A549 (cell line): ENCODE results near the gene TNS3. TPM values are rescaled to one million over a fixed set of nuclear protein-coding genes. Genes with fewer than 3 reads are reported as not detected.

Source experiments
- ATAC-seq, 2 experiments: fragments of 200-7000 bp in 1 of 2; fragments of >200 bp in 1 of 2; cut with Nextera tagmentation in 1 of 2; cut with Tn5 transposase in 1 of 2; 3 replicates each; pipeline versions ENCODE4 v1.8.0 to v1.9.1; 2018 to 2020; ENCODE audit warnings: mild to moderate bottlenecking in 1 of 2, moderate library complexity in 1 of 2
- CTCF ChIA-PET: fragments of 300-600 bp; sonication (Branson Sonifier 250); formaldehyde crosslinking; extraction: SDS; loops from one replicate; lab custom pipeline; 2021; ENCODE audit warnings: antibody characterized with exemption, inconsistent platforms; lab: Yijun Ruan, JAX
- POLR2A ChIA-PET: fragments of 350-600 bp; formaldehyde crosslinking; extraction: SDS; loops from one replicate; lab custom pipeline; 2021; ENCODE audit warnings: antibody characterized with exemption, inconsistent platforms; lab: Yijun Ruan, JAX
- DNase-seq, 2 experiments: peaks; one replicate each; pipeline versions ENCODE4 v3.0.0 to v3.0.0-alpha.2; 2011 to 2016; ENCODE audit warnings: low read depth in 1 of 2, low spot score in 1 of 2
- FAIRE-seq: peaks from 2 replicates; lab custom pipeline; 2011; peaks lifted over from hg19 to GRCh38; lab: Jason Lieb, UNC
- H3K27ac ChIP-seq, 2 experiments: fragments of >200 bp; sonication (Bioruptor Twin); formaldehyde crosslinking; 3 replicates each; pipeline ENCODE4 v1.5.1; 2016 to 2017
- H3K4me1 ChIP-seq: fragments of >200 bp; sonication (Bioruptor Twin); formaldehyde crosslinking; 3 replicates; pipeline ENCODE4 v1.6.1; 2016
- H3K4me2 ChIP-seq: fragments of >200 bp; sonication (Bioruptor Twin); formaldehyde crosslinking; 3 replicates; pipeline ENCODE4 v1.6.1; 2016
- H3K4me3 ChIP-seq: fragments of >200 bp; sonication (Bioruptor Twin); formaldehyde crosslinking; 3 replicates; pipeline ENCODE4 v1.5.1; 2016
- H3K9me3 ChIP-seq: fragments of >200 bp; sonication (Bioruptor Twin); formaldehyde crosslinking; 3 replicates; pipeline ENCODE4 v1.6.1; 2016
- BHLHE40 ChIP-seq: IDR thresholded peaks from 2 replicates; pipeline ENCODE4 v1.6.1; 2012; ENCODE audit warnings: low read depth, low read length, inconsistent platforms
- CBX2 ChIP-seq: fragments of 200-600 bp; sonication (generic); IDR thresholded peaks from 2 replicates; pipeline ENCODE4 v1.6.1; 2016; ENCODE audit warnings: low read depth, mild to moderate bottlenecking, borderline replicate concordance
- CEBPB ChIP-seq, 2 experiments: fragments of >200 bp in 1 of 2; sonication (Bioruptor Twin) in 1 of 2; formaldehyde crosslinking in 1 of 2; IDR thresholded peaks; 2 replicates each; pipeline ENCODE4 v1.6.1; 2012 to 2016
- CHD2 ChIP-seq: fragments of 150-350 bp; IDR thresholded peaks from 2 replicates; pipeline ENCODE4 v1.6.1; 2014; ENCODE audit warnings: low read length; ENCODE audit not compliant: partially characterized antibody
- CHD4 ChIP-seq: fragments of 200-600 bp; sonication (generic); IDR thresholded peaks from 2 replicates; pipeline ENCODE4 v1.6.1; 2016; ENCODE audit warnings: antibody characterized with exemption, mild to moderate bottlenecking, borderline replicate concordance
- EHF ChIP-seq: fragments of 250-450 bp; sonication (Bioruptor Pico); IDR thresholded peaks from 2 replicates; pipeline ENCODE4 v1.5.0; 2020; ENCODE audit warnings: mild to moderate bottlenecking
- FOSL2 ChIP-seq, 2 experiments: fragments of 450-650 bp in 1 of 2; fragments of >200 bp in 1 of 2; sonication (Bioruptor Twin) in 1 of 2; formaldehyde crosslinking; IDR thresholded peaks; 2 replicates each; pipeline versions ENCODE4 v1.5.0 to v1.6.1; 2016 to 2020; ENCODE audit warnings: mild to moderate bottlenecking in 1 of 2, moderate library complexity in 1 of 2
- HDAC2 ChIP-seq: fragments of 200-600 bp; sonication (generic); IDR thresholded peaks from 2 replicates; pipeline ENCODE4 v1.6.1; 2016
- HOXB13 ChIP-seq: fragments of 250-450 bp; sonication (Bioruptor Pico); IDR thresholded peaks from 2 replicates; pipeline ENCODE4 v1.5.0; 2020; ENCODE audit warnings: low read depth, mild to moderate bottlenecking, moderate library complexity
- JUN ChIP-seq, 2 experiments: fragments of >200 bp; sonication (Bioruptor Twin); formaldehyde crosslinking; IDR thresholded peaks; 2 replicates in 1 of 2; 3 replicates in 1 of 2; pipeline ENCODE4 v1.6.1; 2016 to 2017
- KDM1A ChIP-seq: fragments of 200-600 bp; sonication (generic); IDR thresholded peaks from 2 replicates; pipeline ENCODE4 v1.6.1; 2016; ENCODE audit warnings: low read depth, mild to moderate bottlenecking
- NPAS2 ChIP-seq: fragments of 250-450 bp; sonication (Bioruptor Pico); IDR thresholded peaks from 2 replicates; pipeline ENCODE4 v1.8.0; 2022; ENCODE audit warnings: mild to moderate bottlenecking, moderate library complexity, borderline replicate concordance
- NR3C1 ChIP-seq: fragments of >200 bp; sonication (Bioruptor Twin); formaldehyde crosslinking; IDR thresholded peaks from 3 replicates; pipeline ENCODE4 v1.6.1; 2017
- POLR2AphosphoS2 ChIP-seq: conservative IDR thresholded peaks from 2 replicates; pipeline ENCODE4 v1.6.1; 2012; ENCODE audit warnings: low read length, improper control_type of control experiment, inconsistent platforms
- RAD21 ChIP-seq, 2 experiments: fragments of >200 bp in 1 of 2; sonication (Bioruptor Twin) in 1 of 2; formaldehyde crosslinking in 1 of 2; IDR thresholded peaks in 1 of 2; conservative IDR thresholded peaks in 1 of 2; 2 replicates in 1 of 2; 3 replicates in 1 of 2; pipeline ENCODE4 v1.6.1; 2012 to 2018; ENCODE audit warnings: inconsistent platforms in 1 of 2
- RCOR1 ChIP-seq: fragments of 150-350 bp; IDR thresholded peaks from 2 replicates; pipeline ENCODE4 v1.6.1; 2014; ENCODE audit warnings: antibody characterized with exemption, low read length, low read depth
- RFX5 ChIP-seq: fragments of 450-650 bp; IDR thresholded peaks from 2 replicates; pipeline ENCODE4 v1.7.1; 2014; ENCODE audit warnings: antibody characterized with exemption, mild to moderate bottlenecking, moderate library complexity
- RNF2 ChIP-seq: fragments of 200-600 bp; sonication (generic); IDR thresholded peaks from 2 replicates; pipeline ENCODE4 v1.6.1; 2016; ENCODE audit warnings: low read depth, mild to moderate bottlenecking, antibody characterized with exemption, moderate library complexity, borderline replicate concordance
- SMC3 ChIP-seq: fragments of >200 bp; sonication (Bioruptor Twin); formaldehyde crosslinking; IDR thresholded peaks from 3 replicates; pipeline ENCODE4 v1.6.1; 2018; ENCODE audit warnings: inconsistent platforms
- SREBF2 ChIP-seq: fragments of 450-650 bp; IDR thresholded peaks from 2 replicates; pipeline ENCODE4 v1.6.1; 2014; ENCODE audit warnings: mild to moderate bottlenecking, moderate library complexity
- TP53 ChIP-seq: fragments of 250-450 bp; sonication (Bioruptor Pico); IDR thresholded peaks from 2 replicates; pipeline ENCODE4 v1.5.0; 2021; ENCODE audit warnings: mild to moderate bottlenecking, moderate library complexity
- ZC3H11A ChIP-seq: fragments of 450-650 bp; IDR thresholded peaks from 2 replicates; pipeline ENCODE4 v1.6.1; 2014; ENCODE audit warnings: antibody characterized with exemption, mild to moderate bottlenecking
- ZFP36 ChIP-seq: fragments of 450-650 bp; IDR thresholded peaks from 2 replicates; pipeline ENCODE4 v1.6.1; 2014; ENCODE audit warnings: borderline replicate concordance; ENCODE audit not compliant: partially characterized antibody
- ZSCAN20 ChIP-seq: fragments of 250-450 bp; sonication (Bioruptor Pico); IDR thresholded peaks from 2 replicates; pipeline ENCODE4 v1.8.0; 2022; ENCODE audit warnings: mild to moderate bottlenecking, moderate library complexity
- WGBS: methylation state at CpG from one replicate; pipeline ENCODE4 v1.1.6; 2017; ENCODE audit errors: missing lambda C conversion rate; 5-methylcytosine and 5-hydroxymethylcytosine counted together
- polyA plus RNA-seq, 4 experiments: library from polyadenylated mRNA; depleted of rRNA in 3 of 4; stranded (reverse); fragments of >200 nt; fragmentation: RNase III in 1 of 4; extraction: RNeasy Plus Mini Kit Qiagen cat#74134 plus additional on column Dnase treatment in 1 of 4; gene quantifications; 2 replicates in 3 of 4; 3 replicates in 1 of 4; pipeline ENCODE4 v1.2.3, GENCODE V29; 2011 to 2017
- TF ChIP-seq, protein P1 (sequence below): fragments of 200-600 bp; sonication (generic); IDR thresholded peaks from 2 replicates; pipeline ENCODE4 v1.6.1; 2016; ENCODE audit warnings: antibody characterized with exemption, mild to moderate bottlenecking, moderate library complexity
- TF ChIP-seq, protein P2 (sequence below): fragments of >200 bp; sonication (Bioruptor Twin); formaldehyde crosslinking; IDR thresholded peaks from 3 replicates; pipeline ENCODE4 v1.6.1; 2016
- TF ChIP-seq, protein P3 (sequence below): fragments of 450-650 bp; IDR thresholded peaks from 2 replicates; pipeline ENCODE4 v1.6.1; 2014; ENCODE audit warnings: antibody characterized with exemption
- TF ChIP-seq, protein P4 (sequence below): fragments of 250-450 bp; sonication (Bioruptor Pico); IDR thresholded peaks from 2 replicates; pipeline ENCODE4 v1.5.0; 2020; ENCODE audit warnings: low read depth, mild to moderate bottlenecking, moderate library complexity
- TF ChIP-seq, protein P5 (sequence below): IDR thresholded peaks from 2 replicates; pipeline ENCODE4 v1.6.1; 2012; ENCODE audit warnings: low read depth, borderline replicate concordance
- TF ChIP-seq, protein P6 (sequence below): IDR thresholded peaks from 2 replicates; pipeline ENCODE4 v1.6.1; 2012

The TNS3 gene
- polyA plus RNA-seq, 2 of the 4 experiments (the other 2 are of a cell fraction), result 107 to 134 TPM

DNA sequence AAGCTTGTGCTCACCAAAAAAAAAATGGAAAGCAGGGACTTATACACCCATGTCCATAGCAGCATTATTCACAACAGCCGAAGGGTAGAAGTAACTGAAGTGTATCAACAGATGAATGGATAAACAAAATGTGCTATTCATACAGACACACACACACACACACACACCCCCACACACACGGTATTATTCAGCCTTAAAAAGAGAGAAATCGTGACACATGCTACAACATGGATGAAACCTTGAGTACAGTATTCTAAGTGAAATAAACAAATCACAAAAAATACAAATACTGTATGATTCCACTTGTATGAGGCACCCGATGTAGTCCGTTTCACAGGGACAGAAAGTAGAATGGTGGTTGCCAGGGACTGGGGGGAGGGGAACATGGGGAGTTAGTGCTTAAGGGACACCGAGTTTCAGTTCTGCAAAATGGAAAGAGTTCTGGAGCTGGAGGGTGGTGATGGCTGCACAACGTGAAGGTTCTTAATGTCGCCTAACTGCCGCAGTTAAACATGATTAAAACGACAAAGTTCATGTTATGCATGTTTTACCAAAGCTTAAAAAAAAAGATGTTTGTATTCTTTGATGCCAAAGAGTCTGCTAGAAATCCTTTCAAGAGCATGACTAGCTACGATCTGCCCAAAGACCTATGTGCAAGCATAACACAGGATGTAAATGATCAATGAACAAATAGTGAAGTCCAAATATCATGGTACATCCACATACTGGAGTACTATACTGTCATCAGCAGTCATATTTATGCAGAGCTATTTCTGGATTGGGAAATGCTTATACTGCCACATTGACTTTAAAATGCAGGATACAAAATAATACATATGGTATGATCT lies 7.2 kb downstream of the TNS3 start:
- H3K9me3 ChIP-seq, result no peaks in the 10 kb centered on the region
- peak overlapping the region; percentile 19; the same call in 2 of the 3 replicates for H3K4me3 ChIP-seq
- peak in 1 of 2 experiments; percentile 55 for DNase-seq
- peak overlapping the region; percentile 99 to 100 for H3K27ac ChIP-seq
- no peak for ATAC-seq
- ChIA-PET POLR2A (interaction anchor here (0.6 to 3.6 kb wide), 12 partner anchors 12 to 245 kb away, joined by 3 to 12 read pairs (median 5); no protein-coding TSS in a partner anchor), CTCF (interaction anchor here (0.5 to 1.1 kb wide), 5 partner anchors 10 to 1701 kb away, joined by 3 read pairs; no protein-coding TSS in a partner anchor)
- peak overlapping the region; percentile 86 for H3K4me2 ChIP-seq
- H3K4me1 ChIP-seq, result peaks cover 100% of the 10 kb centered on the region
- FAIRE-seq, result peak; percentile 59
- WGBS, result 22% methylated on average over 11 of the region's 11 CpGs
- TF ChIP-seq TP53 (CRISPR knock-in tag) (peak; percentile 45; the same call in 1 of the 2 replicates), RNF2 (no peak), FOSL2 (IDR thresholded peaks at IDR 0.05) (no peak), FOSL2 (CRISPR knock-in tag; IDR thresholded peaks at IDR 0.05) (no peak), NPAS2 (CRISPR knock-in tag) (no peak), CHD4 (no peak), SREBF2 (no peak), RAD21 (conservative IDR thresholded peaks at IDR 0.05 in 1 of 2, IDR thresholded peaks at IDR 0.05 in 1 of 2) (no peak), POLR2AphosphoS2 (peak; percentile 67; the same call in 1 of the 2 replicates), NR3C1 (no peak), HOXB13 (peak; percentile 56; the same call in 1 of the 2 replicates), KDM1A (peak; percentile 55; the same call in 1 of the 2 replicates), SMC3 (no peak), CHD2 (no peak), CEBPB (IDR thresholded peaks at IDR 0.05) (peak in 1 of 2 experiments; percentile 57; a peak in 2 of 4 replicates), HDAC2 (no peak), RCOR1 (no peak), ZFP36 (no peak), RFX5 (no peak), BHLHE40 (no peak), JUN (IDR thresholded peaks at IDR 0.05) (peak in 1 of 2 experiments; percentile 13; a peak in 1 of 5 replicates), ZSCAN20 (CRISPR knock-in tag) (no peak), EHF (no peak; the same call in none of the 2 replicates), ZC3H11A (no peak), CBX2 (no peak)
- TF ChIP-seq, protein P1, sequence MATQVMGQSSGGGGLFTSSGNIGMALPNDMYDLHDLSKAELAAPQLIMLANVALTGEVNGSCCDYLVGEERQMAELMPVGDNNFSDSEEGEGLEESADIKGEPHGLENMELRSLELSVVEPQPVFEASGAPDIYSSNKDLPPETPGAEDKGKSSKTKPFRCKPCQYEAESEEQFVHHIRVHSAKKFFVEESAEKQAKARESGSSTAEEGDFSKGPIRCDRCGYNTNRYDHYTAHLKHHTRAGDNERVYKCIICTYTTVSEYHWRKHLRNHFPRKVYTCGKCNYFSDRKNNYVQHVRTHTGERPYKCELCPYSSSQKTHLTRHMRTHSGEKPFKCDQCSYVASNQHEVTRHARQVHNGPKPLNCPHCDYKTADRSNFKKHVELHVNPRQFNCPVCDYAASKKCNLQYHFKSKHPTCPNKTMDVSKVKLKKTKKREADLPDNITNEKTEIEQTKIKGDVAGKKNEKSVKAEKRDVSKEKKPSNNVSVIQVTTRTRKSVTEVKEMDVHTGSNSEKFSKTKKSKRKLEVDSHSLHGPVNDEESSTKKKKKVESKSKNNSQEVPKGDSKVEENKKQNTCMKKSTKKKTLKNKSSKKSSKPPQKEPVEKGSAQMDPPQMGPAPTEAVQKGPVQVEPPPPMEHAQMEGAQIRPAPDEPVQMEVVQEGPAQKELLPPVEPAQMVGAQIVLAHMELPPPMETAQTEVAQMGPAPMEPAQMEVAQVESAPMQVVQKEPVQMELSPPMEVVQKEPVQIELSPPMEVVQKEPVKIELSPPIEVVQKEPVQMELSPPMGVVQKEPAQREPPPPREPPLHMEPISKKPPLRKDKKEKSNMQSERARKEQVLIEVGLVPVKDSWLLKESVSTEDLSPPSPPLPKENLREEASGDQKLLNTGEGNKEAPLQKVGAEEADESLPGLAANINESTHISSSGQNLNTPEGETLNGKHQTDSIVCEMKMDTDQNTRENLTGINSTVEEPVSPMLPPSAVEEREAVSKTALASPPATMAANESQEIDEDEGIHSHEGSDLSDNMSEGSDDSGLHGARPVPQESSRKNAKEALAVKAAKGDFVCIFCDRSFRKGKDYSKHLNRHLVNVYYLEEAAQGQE, result no peak
- TF ChIP-seq, protein P2, sequence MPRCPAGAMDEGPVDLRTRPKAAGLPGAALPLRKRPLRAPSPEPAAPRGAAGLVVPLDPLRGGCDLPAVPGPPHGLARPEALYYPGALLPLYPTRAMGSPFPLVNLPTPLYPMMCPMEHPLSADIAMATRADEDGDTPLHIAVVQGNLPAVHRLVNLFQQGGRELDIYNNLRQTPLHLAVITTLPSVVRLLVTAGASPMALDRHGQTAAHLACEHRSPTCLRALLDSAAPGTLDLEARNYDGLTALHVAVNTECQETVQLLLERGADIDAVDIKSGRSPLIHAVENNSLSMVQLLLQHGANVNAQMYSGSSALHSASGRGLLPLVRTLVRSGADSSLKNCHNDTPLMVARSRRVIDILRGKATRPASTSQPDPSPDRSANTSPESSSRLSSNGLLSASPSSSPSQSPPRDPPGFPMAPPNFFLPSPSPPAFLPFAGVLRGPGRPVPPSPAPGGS, result no peak
- TF ChIP-seq, protein P3, sequence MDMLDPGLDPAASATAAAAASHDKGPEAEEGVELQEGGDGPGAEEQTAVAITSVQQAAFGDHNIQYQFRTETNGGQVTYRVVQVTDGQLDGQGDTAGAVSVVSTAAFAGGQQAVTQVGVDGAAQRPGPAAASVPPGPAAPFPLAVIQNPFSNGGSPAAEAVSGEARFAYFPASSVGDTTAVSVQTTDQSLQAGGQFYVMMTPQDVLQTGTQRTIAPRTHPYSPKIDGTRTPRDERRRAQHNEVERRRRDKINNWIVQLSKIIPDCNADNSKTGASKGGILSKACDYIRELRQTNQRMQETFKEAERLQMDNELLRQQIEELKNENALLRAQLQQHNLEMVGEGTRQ, result no peak
- TF ChIP-seq, protein P4, sequence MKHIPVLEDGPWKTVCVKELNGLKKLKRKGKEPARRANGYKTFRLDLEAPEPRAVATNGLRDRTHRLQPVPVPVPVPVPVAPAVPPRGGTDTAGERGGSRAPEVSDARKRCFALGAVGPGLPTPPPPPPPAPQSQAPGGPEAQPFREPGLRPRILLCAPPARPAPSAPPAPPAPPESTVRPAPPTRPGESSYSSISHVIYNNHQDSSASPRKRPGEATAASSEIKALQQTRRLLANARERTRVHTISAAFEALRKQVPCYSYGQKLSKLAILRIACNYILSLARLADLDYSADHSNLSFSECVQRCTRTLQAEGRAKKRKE, result no peak
- TF ChIP-seq, protein P5, sequence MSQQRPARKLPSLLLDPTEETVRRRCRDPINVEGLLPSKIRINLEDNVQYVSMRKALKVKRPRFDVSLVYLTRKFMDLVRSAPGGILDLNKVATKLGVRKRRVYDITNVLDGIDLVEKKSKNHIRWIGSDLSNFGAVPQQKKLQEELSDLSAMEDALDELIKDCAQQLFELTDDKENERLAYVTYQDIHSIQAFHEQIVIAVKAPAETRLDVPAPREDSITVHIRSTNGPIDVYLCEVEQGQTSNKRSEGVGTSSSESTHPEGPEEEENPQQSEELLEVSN, result no peak
- TF ChIP-seq, protein P6, sequence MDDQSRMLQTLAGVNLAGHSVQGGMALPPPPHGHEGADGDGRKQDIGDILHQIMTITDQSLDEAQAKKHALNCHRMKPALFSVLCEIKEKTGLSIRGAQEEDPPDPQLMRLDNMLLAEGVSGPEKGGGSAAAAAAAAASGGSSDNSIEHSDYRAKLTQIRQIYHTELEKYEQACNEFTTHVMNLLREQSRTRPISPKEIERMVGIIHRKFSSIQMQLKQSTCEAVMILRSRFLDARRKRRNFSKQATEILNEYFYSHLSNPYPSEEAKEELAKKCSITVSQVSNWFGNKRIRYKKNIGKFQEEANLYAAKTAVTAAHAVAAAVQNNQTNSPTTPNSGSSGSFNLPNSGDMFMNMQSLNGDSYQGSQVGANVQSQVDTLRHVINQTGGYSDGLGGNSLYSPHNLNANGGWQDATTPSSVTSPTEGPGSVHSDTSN, result no peak
